ENCODE data around the gene DHRSX. TPM values are rescaled to one million over a fixed set of nuclear protein-coding genes. Genes with fewer than 3 reads are reported as not detected.

Gene DHRSX
- polyA plus RNA-seq, 3 donors = 12.9 to 33.2 (median 28.3) TPM

GRCh38 chrX:2401201-2401589 lies 99.6 kb downstream of the DHRSX start:
- H3K4me2 ChIP-seq (replicated peaks; ENCODE audit: extremely low read depth, low read length, poor library complexity, severe bottlenecking) = no peak overlapping the region
- WGBS (ENCODE audit: insufficient coverage) = no CpG with 5 or more reads among the region's 9 CpGs
- peaks cover 13 to 34% of the 10 kb centered on the region in 2 donors for H3K36me3 Mint-ChIP-seq

GRCh38 chrX:2398064-2398656 lies 102.6 kb downstream of the DHRSX start:
- no peak overlapping the region for H3K27ac ChIP-seq (ENCODE audit: low read depth in 1 of 2, low read length in 2 of 2)
- H3K9ac ChIP-seq (ENCODE audit: insufficient read depth, low read length, poor library complexity, severe bottlenecking) = no peak overlapping the region
- WGBS (ENCODE audit: insufficient coverage) = 97% methylated on average over 7 of the region's 14 CpGs
- no peak overlapping the region for H2AFZ ChIP-seq (ENCODE audit: insufficient read depth, low read depth, low read length, poor library complexity, severe bottlenecking)
- no peak for DNase-seq
- H3K27ac Mint-ChIP-seq = no peak overlapping the region
- H3K27me3 ChIP-seq (ENCODE audit: control insufficient read depth in 2 of 2, insufficient read depth in 2 of 2, low read length in 2 of 2) = no peaks in the 10 kb centered on the region
- peaks cover 11% of the 10 kb centered on the region for H4K20me1 ChIP-seq (ENCODE audit: insufficient read depth, low read length)
- no peaks in the 10 kb centered on the region for H3K4me1 Mint-ChIP-seq
- no peak overlapping the region for H3K4me3 Mint-ChIP-seq
- H3K36me3 ChIP-seq (replicated peaks in 1 of 2; ENCODE audit: control insufficient read depth in 1 of 2, insufficient read depth in 2 of 2, low read length in 2 of 2) = peaks cover 0 to 19% of the 10 kb centered on the region in 2 donors
- H3K4me3 ChIP-seq (replicated peaks in 1 of 3; ENCODE audit: low read depth in 2 of 3, low read length in 3 of 3) = no peak overlapping the region
- H3K4me2 ChIP-seq (replicated peaks; ENCODE audit: extremely low read depth, low read length, poor library complexity, severe bottlenecking) = no peak overlapping the region
- H3K9me3 ChIP-seq (replicated peaks in 1 of 2; ENCODE audit: control insufficient read depth in 1 of 2, insufficient read depth in 1 of 2, low read length in 2 of 2) = no peaks in the 10 kb centered on the region
- intact Hi-C loops (cut with micrococcal nuclease) = no loop called here
- peaks cover 0 to 2% (median 0%) of the 10 kb centered on the region in 7 donors for H3K9me3 Mint-ChIP-seq
- no peaks in the 10 kb centered on the region for H3K79me2 ChIP-seq (ENCODE audit: insufficient read depth, low read length)
- no peak for TF ChIP-seq CTCF (IDR thresholded peaks at IDR 0.05)
- H3K4me1 ChIP-seq (ENCODE audit: control insufficient read depth in 1 of 2, insufficient read depth in 2 of 2, low read length in 2 of 2) = no peaks in the 10 kb centered on the region
- H3K27me3 Mint-ChIP-seq (ENCODE audit: low read depth in 3 of 3) = peaks cover 1 to 2% (median 1%) of the 10 kb centered on the region in 3 donors
- H3K36me3 Mint-ChIP-seq = peaks cover 17 to 20% of the 10 kb centered on the region in 2 donors

More at GRCh38 chrX:2401201-2401589, 99.6 kb downstream of the DHRSX start:
- H3K27me3 Mint-ChIP-seq (ENCODE audit: low read depth in 3 of 3) = peaks cover 0 to 2% (median 1%) of the 10 kb centered on the region in 3 donors
- Histone ChIP-seq H3K4me3 (replicated peaks in 1 of 3; ENCODE audit: low read depth in 2 of 3, low read length in 3 of 3) (no peak overlapping the region), H3K4me1 (ENCODE audit: control insufficient read depth in 1 of 2, insufficient read depth in 2 of 2, low read length in 2 of 2) (no peaks in the 10 kb centered on the region), H3K79me2 (ENCODE audit: insufficient read depth, low read length) (no peaks in the 10 kb centered on the region), H3K9me3 (replicated peaks in 1 of 2; ENCODE audit: control insufficient read depth in 1 of 2, insufficient read depth in 1 of 2, low read length in 2 of 2) (no peaks in the 10 kb centered on the region), H3K36me3 (replicated peaks in 1 of 2; ENCODE audit: control insufficient read depth in 1 of 2, insufficient read depth in 2 of 2, low read length in 2 of 2) (peaks cover 0 to 18% of the 10 kb centered on the region in 2 donors), H2AFZ (ENCODE audit: insufficient read depth, low read depth, low read length, poor library complexity, severe bottlenecking) (no peak overlapping the region), H3K9ac (ENCODE audit: insufficient read depth, low read length, poor library complexity, severe bottlenecking) (no peak overlapping the region), H4K20me1 (ENCODE audit: insufficient read depth, low read length) (no peaks in the 10 kb centered on the region), H3K27me3 (ENCODE audit: control insufficient read depth in 2 of 2, insufficient read depth in 2 of 2, low read length in 2 of 2) (no peaks in the 10 kb centered on the region), H3K27ac (ENCODE audit: low read depth in 1 of 2, low read length in 2 of 2) (no peak overlapping the region)
- peaks cover 0 to 2% (median 0%) of the 10 kb centered on the region in 7 donors for H3K9me3 Mint-ChIP-seq
- intact Hi-C loops (cut with micrococcal nuclease) = no loop called here
- H3K4me1 Mint-ChIP-seq = no peaks in the 10 kb centered on the region
- TF ChIP-seq CTCF (IDR thresholded peaks at IDR 0.05) = no peak
- H3K27ac Mint-ChIP-seq = no peak overlapping the region
- H3K4me3 Mint-ChIP-seq = no peak overlapping the region
- no peak for DNase-seq

All from CD14-positive monocyte (primary cell).